T-helper 1 cell treated with Interleukin-12 subunit alpha and Interleukin-12 subunit beta and Interleukin-4 antibody, amounts not matched to agents 30 μg/mL and 1 μg/mL, for 36 hours (primary cell): Measurements from ENCODE around the gene NPIPA5.
"Not testable (repeated sequence)": the region's sequence is repeated elsewhere in the genome, so short reads cannot be mapped to it uniquely, and the experiment has no call there.

Experiments
- H3K27ac Mint-ChIP-seq: one replicate; pipeline ENCODE4 v1.8.0; 2021; ENCODE audit warnings: mild to moderate bottlenecking, mixed read lengths
- H3K27me3 Mint-ChIP-seq: one replicate; pipeline ENCODE4 v1.8.0; 2021; ENCODE audit warnings: low read depth, mixed read lengths
- H3K36me3 Mint-ChIP-seq: one replicate; pipeline ENCODE4 v1.8.0; 2021; ENCODE audit warnings: low read depth, mixed read lengths
- H3K4me1 Mint-ChIP-seq: one replicate; pipeline ENCODE4 v1.8.0; 2021; ENCODE audit warnings: low read depth, mixed read lengths
- H3K4me3 Mint-ChIP-seq: one replicate; pipeline ENCODE4 v1.8.0; 2021; ENCODE audit warnings: mild to moderate bottlenecking, moderate library complexity, mixed read lengths
- H3K9me3 Mint-ChIP-seq: one replicate; pipeline ENCODE4 v1.8.0; 2021; ENCODE audit warnings: mixed read lengths

NPIPA5 gene

GRCh38 chr16:15378194-15378593 lies at the start of gene NPIPA5:
TSS of gene NPIPA5 (minus strand) at chr16:15378294. CDS start at chr16:15378294, 0 bp downstream.
- H3K4me1 Mint-ChIP-seq, H3K36me3 Mint-ChIP-seq, H3K9me3 Mint-ChIP-seq, H3K27me3 Mint-ChIP-seq, H3K4me3 Mint-ChIP-seq, H3K27ac Mint-ChIP-seq: not testable (repeated sequence)

- peaks cover 3% of the 10 kb centered on the region for H3K27me3 Mint-ChIP-seq
- H3K27ac Mint-ChIP-seq, result no peak overlapping the region
- H3K9me3 Mint-ChIP-seq, result no peaks in the 10 kb centered on the region
- H3K36me3 Mint-ChIP-seq, result no peaks in the 10 kb centered on the region
- no peak overlapping the region for H3K4me3 Mint-ChIP-seq
- peaks cover 2% of the 10 kb centered on the region for H3K4me1 Mint-ChIP-seq
Observed at GRCh38 chr16:15427648-15428239, 49.6 kb upstream of the NPIPA5 start.

- Mint-ChIP-seq H3K4me3 (no peak overlapping the region), H3K27ac (no peak overlapping the region), H3K9me3 (no peaks in the 10 kb centered on the region)
Observed at GRCh38 chr16:15426796-15427195, 48.7 kb upstream of the NPIPA5 start.

GRCh38 chr16:15425861-15426260 lies 47.8 kb upstream of the NPIPA5 start:
- Mint-ChIP-seq H3K9me3 (no peaks in the 10 kb centered on the region), H3K27ac (no peak overlapping the region), H3K4me3 (no peak overlapping the region), H3K4me1 (peaks cover 2% of the 10 kb centered on the region), H3K36me3 (no peaks in the 10 kb centered on the region), H3K27me3 (peaks cover 3% of the 10 kb centered on the region)

More at GRCh38 chr16:15426796-15427195, 48.7 kb upstream of the NPIPA5 start:
- no peaks in the 10 kb centered on the region for H3K36me3 Mint-ChIP-seq
- H3K27me3 Mint-ChIP-seq, result peaks cover 3% of the 10 kb centered on the region
- H3K4me1 Mint-ChIP-seq, result peaks cover 2% of the 10 kb centered on the region

- Mint-ChIP-seq H3K4me3 (no peak overlapping the region), H3K9me3 (no peaks in the 10 kb centered on the region), H3K4me1 (no peaks in the 10 kb centered on the region), H3K27me3 (peaks cover 3% of the 10 kb centered on the region), H3K27ac (no peak overlapping the region), H3K36me3 (no peaks in the 10 kb centered on the region)
Observed at GRCh38 chr16:15422222-15422621, 44.1 kb upstream of the NPIPA5 start.

GRCh38 chr16:15421696-15422095 lies 43.6 kb upstream of the NPIPA5 start:
- H3K36me3 Mint-ChIP-seq, H3K4me1 Mint-ChIP-seq: not testable (repeated sequence)

GRCh38 chr16:15418206-15418605 lies 40.1 kb upstream of the NPIPA5 start:
- H3K27me3 Mint-ChIP-seq, result peaks cover 3% of the 10 kb centered on the region
- H3K4me3 Mint-ChIP-seq, result no peak overlapping the region
- no peak overlapping the region for H3K27ac Mint-ChIP-seq
- no peaks in the 10 kb centered on the region for H3K9me3 Mint-ChIP-seq
- H3K4me1 Mint-ChIP-seq, result no peaks in the 10 kb centered on the region
- no peaks in the 10 kb centered on the region for H3K36me3 Mint-ChIP-seq

More at GRCh38 chr16:15421696-15422095, 43.6 kb upstream of the NPIPA5 start:
- H3K27ac Mint-ChIP-seq, H3K4me3 Mint-ChIP-seq, H3K9me3 Mint-ChIP-seq, H3K27me3 Mint-ChIP-seq: not testable (repeated sequence)

- H3K4me3 Mint-ChIP-seq, result no peak overlapping the region
- peaks cover 3% of the 10 kb centered on the region for H3K27me3 Mint-ChIP-seq
- H3K27ac Mint-ChIP-seq, result no peak overlapping the region
- H3K4me1 Mint-ChIP-seq, result no peaks in the 10 kb centered on the region
- no peaks in the 10 kb centered on the region for H3K36me3 Mint-ChIP-seq
- no peaks in the 10 kb centered on the region for H3K9me3 Mint-ChIP-seq
Observed at GRCh38 chr16:15417197-15417596, 39.1 kb upstream of the NPIPA5 start.

- Mint-ChIP-seq H3K27ac (no peak overlapping the region), H3K4me1 (no peaks in the 10 kb centered on the region), H3K4me3 (no peak overlapping the region), H3K27me3 (peaks cover 3% of the 10 kb centered on the region), H3K36me3 (no peaks in the 10 kb centered on the region), H3K9me3 (no peaks in the 10 kb centered on the region)
Observed at GRCh38 chr16:15415511-15415985, 37.5 kb upstream of the NPIPA5 start.

- H3K9me3 Mint-ChIP-seq, H3K27ac Mint-ChIP-seq, H3K27me3 Mint-ChIP-seq, H3K4me1 Mint-ChIP-seq, H3K36me3 Mint-ChIP-seq, H3K4me3 Mint-ChIP-seq: not testable (repeated sequence)
Observed at GRCh38 chr16:15409476-15409875, 31.4 kb upstream of the NPIPA5 start.

GRCh38 chr16:15407756-15408155 lies 29.7 kb upstream of the NPIPA5 start:
- H3K27ac Mint-ChIP-seq, H3K9me3 Mint-ChIP-seq, H3K36me3 Mint-ChIP-seq, H3K27me3 Mint-ChIP-seq, H3K4me1 Mint-ChIP-seq, H3K4me3 Mint-ChIP-seq: not testable (repeated sequence)

- Mint-ChIP-seq H3K9me3 (no peaks in the 10 kb centered on the region), H3K4me3 (no peak overlapping the region), H3K4me1 (no peaks in the 10 kb centered on the region), H3K36me3 (no peaks in the 10 kb centered on the region), H3K27me3 (no peaks in the 10 kb centered on the region), H3K27ac (no peak overlapping the region)
Observed at GRCh38 chr16:15404792-15405191, 26.7 kb upstream of the NPIPA5 start.

GRCh38 chr16:15404091-15404490 lies 26.0 kb upstream of the NPIPA5 start:
- not testable (repeated sequence) for H3K9me3 Mint-ChIP-seq, H3K36me3 Mint-ChIP-seq, H3K4me3 Mint-ChIP-seq, H3K27ac Mint-ChIP-seq, H3K27me3 Mint-ChIP-seq, H3K4me1 Mint-ChIP-seq

- Mint-ChIP-seq H3K4me3 (no peak overlapping the region), H3K4me1 (no peaks in the 10 kb centered on the region), H3K27ac (no peak overlapping the region), H3K27me3 (no peaks in the 10 kb centered on the region), H3K36me3 (no peaks in the 10 kb centered on the region), H3K9me3 (no peaks in the 10 kb centered on the region)
Observed at GRCh38 chr16:15403392-15403995, 25.4 kb upstream of the NPIPA5 start.

- H3K9me3 Mint-ChIP-seq, result no peaks in the 10 kb centered on the region
- no peaks in the 10 kb centered on the region for H3K36me3 Mint-ChIP-seq
- no peak overlapping the region for H3K4me3 Mint-ChIP-seq
Observed at GRCh38 chr16:15401972-15402371, 23.9 kb upstream of the NPIPA5 start.

More at GRCh38 chr16:15401972-15402371, 23.9 kb upstream of the NPIPA5 start:
- Mint-ChIP-seq H3K27ac (no peak overlapping the region), H3K4me1 (no peaks in the 10 kb centered on the region), H3K27me3 (peaks cover 5% of the 10 kb centered on the region)
